ENCODE data around the gene HS3ST5.
"Not testable (repeated sequence)": the region's sequence is repeated elsewhere in the genome, so short reads cannot be mapped to it uniquely, and the experiment has no call there.

HS3ST5 gene

DNA sequence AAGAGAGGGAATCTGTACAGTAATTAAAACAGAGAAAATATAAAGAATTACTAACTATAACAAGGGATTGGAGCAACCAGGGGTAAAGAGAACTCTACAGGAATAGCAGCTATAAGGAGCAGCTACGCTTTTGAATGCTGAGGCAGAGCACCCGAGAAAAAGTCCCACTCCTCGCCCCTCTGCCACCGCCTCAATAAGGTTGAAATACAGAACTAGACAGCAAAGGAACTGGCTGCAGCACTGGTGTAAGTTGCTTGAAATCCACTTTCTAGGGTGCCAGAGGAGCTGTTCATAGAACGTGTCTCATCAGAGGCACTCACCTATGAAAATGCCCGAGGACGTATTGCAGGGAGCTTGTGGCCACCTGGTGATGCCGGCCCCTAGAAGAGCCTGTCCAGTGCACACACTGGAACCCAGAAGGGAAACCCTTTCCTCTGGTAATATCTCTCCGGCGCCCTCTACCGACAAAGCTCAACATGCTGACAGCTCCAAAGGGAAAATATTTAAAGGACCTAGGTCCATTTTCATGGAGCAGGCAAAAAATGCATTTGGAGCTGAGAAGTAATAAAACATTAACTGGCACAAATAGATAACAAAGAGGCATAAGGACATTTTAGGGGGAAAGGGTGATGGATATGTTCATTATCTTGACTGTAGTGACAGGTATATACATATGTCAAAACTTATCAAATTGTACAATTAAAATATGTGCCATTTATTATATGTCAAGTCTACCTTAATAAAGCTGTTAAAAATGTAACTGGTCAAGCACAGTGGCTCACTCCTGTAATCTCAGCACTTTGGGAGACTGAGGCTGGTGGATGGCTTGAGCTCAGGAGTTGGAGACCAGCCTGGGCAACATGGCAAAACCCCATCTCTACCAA lies 234.5 kb downstream of the HS3ST5 start:
- in situ Hi-C loops (cut with MboI; ENCODE audit: low sequenced_read_pairs): no loop called here

DNA sequence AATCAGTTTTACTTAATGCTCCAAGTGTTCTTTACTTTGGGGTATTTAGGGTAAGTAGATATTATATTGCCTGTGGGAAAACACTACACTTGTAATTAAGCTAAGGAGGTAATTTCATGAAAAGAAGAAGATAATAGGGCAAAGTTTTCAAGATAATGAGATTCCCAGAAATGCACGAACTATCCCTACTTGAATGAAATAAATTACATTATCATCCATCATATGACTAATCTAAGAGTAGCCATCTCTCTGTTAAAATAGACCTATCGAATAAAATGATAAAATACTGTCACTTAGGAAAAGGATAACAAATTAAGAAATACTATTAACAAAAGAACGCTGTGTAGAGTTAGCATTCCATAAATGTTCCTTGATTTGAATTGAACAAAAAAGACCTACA lies 236.8 kb downstream of the HS3ST5 start:
- in situ Hi-C loops (cut with MboI; ENCODE audit: low sequenced_read_pairs): no loop called here

DNA sequence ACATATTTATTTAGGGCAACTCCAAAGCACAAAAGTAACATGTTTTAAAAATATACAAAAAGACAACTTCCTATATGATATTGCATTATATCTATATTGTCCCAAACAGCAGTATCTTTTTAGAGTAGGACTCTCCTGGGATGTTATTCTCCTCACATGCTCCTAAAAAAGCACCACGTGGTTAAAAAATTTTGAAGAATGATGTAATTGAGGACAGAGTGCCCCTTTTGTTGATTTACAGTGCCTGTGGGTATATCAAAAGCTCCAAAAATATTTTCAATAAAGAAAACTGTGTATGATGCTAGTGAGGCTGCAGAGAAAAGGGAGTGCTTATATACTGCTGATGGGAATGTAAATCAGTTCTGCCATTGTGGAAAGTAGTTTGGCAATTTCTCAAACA lies 241.6 kb downstream of the HS3ST5 start:
- in situ Hi-C loops (cut with MboI; ENCODE audit: low sequenced_read_pairs): no loop called here

DNA sequence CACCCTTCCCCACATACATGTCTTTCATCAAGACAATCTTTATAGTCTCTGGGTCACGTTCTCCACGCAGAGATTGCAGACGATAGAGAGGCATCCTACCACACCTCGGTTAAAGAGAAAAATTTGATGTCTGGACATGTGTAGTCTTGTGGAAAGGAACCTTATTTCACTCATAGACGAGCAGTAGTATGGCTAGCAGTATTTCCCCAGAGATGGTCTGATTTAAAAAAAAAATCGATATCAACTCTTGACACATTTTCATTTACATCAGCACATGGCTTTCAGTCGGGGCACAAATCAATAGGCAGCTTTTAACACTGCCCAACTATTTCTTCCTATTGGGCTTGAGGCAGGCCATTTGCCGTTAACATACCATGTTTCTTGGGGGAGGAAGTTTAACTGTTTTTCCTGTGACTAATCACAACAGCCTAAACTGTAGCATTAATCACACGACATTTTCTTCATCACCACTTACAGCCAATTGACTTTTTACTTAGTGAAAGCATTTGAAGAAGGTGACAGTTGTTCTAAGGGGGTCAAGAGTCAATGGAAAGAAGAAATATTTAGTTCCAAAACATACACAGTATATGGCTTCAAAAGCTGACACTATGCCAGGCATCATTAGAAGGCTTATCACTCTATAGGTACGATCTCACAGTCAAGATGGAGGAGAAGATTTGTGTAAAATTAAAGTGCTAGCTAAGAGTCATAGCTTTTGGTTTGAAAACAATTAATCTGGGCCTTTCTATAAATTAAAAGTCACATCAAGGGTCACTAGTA lies 242.4 kb downstream of the HS3ST5 start:
- in situ Hi-C loops (cut with MboI; ENCODE audit: low sequenced_read_pairs): no loop called here

GRCh38 chr6:114096561-114097172 lies 246.2 kb downstream of the HS3ST5 start:
- in situ Hi-C loops (cut with MboI; ENCODE audit: low sequenced_read_pairs): no loop called here

DNA sequence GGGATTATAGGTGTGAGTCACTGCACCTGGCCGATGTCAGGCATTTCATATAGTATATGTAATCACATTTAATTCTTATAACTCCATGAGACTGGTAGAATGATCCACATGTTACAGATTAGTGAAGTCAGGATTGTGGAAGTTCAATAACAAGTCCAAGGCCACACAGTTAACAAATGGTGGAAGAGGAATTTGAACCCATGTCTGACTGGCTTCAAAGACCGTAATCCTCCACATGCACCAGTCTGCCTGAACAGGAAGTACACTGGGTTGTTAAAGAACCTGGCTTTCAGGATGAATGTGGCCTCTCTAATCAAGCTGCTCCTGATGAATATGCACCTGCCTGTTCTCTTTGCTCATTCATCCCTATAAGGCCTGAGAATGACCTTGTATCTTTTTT lies 249.9 kb downstream of the HS3ST5 start:
- in situ Hi-C loops (cut with MboI; ENCODE audit: low sequenced_read_pairs): no loop called here

- in situ Hi-C loops (cut with MboI; ENCODE audit: low sequenced_read_pairs): no loop called here
These were observed 252.2 kb downstream of the HS3ST5 start for GRCh38 chr6:114090626-114091025.

DNA sequence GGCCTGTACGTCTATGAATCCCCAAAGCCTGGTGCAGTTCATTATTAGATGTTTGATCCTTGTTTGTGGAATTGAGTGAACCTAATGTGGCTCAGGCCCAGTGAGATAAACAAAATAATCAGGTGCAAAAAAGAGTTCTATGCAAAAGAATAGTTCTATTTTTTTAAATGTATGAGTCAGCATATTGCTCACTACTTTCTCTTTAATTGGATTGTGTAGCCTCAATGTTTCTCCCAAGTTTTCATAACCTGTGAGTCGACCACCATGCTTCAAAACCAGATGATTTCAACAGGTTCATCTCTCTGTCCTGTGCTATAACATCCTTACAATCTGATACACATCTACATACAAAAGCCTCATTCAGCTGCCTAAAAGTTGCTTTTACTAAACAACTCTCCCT lies 255.3 kb downstream of the HS3ST5 start:
- in situ Hi-C loops (cut with MboI; ENCODE audit: low sequenced_read_pairs): no loop called here

- in situ Hi-C loops (cut with MboI; ENCODE audit: low sequenced_read_pairs): no loop called here
These were observed 257.6 kb downstream of the HS3ST5 start for GRCh38 chr6:114085211-114085610.

DNA sequence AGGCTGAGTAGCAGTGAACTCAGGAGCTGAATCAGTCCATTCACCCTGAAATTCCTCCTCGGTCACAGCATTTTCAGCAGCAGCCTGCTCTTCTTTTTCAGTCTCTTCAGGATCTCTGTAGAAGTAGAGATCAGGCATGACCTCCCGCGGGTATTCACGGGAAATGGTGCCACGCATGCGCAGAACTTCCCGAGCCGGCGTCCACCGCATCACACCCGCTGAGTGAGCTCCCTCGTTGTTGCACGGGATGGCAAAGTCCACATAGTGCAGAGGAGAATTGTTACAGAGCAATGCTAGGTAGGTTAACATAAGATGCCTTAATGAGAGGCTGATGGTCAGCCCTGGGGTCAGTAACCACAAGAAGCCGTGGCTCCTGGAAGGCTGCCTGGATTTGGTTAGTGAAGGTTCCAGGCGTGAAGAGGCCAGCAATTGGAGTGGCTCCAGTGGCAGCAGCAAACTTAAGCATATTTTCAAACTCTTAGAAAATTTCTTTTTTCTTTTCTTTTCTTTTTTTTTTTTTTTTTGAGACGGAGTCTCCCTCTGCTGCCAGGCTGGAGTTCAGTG lies 258.4 kb downstream of the HS3ST5 start:
- in situ Hi-C loops (cut with MboI; ENCODE audit: low sequenced_read_pairs): no loop called here

DNA sequence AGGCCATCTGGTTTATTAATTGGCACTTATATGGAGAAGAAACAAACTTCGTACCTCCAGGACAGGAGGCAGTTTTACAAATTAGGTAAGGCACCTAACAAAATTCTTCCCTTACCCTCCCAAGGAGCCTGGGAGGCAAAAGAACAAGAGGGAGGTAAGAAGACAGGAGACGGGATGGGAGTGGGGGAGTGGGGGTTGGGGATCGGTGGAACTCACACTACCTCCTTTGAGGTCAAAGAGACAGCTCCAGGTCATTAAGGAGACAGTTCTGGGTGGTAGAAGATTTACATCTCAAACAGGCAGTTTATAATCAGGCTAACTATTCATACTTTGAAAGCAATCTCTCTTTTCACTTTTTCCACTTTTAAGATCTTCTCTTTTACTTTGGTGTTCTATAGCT lies 259.6 kb downstream of the HS3ST5 start:
- in situ Hi-C loops (cut with MboI; ENCODE audit: low sequenced_read_pairs): no loop called here

- in situ Hi-C loops (cut with MboI; ENCODE audit: low sequenced_read_pairs): no loop called here
These were observed 261.1 kb downstream of the HS3ST5 start for GRCh38 chr6:114081730-114082129.

- in situ Hi-C loops (cut with MboI; ENCODE audit: low sequenced_read_pairs): no loop called here
These were observed 261.8 kb downstream of the HS3ST5 start for GRCh38 chr6:114080891-114081510.

- in situ Hi-C loops (cut with MboI; ENCODE audit: low sequenced_read_pairs): not testable (repeated sequence)
These were observed 262.4 kb downstream of the HS3ST5 start for GRCh38 chr6:114080410-114080809.

- in situ Hi-C loops (cut with MboI; ENCODE audit: low sequenced_read_pairs): no loop called here
These were observed 267.0 kb downstream of the HS3ST5 start for GRCh38 chr6:114075777-114076176.

GRCh38 chr6:114075300-114075699 lies 267.5 kb downstream of the HS3ST5 start:
- in situ Hi-C loops (cut with MboI; ENCODE audit: low sequenced_read_pairs): no loop called here

DNA sequence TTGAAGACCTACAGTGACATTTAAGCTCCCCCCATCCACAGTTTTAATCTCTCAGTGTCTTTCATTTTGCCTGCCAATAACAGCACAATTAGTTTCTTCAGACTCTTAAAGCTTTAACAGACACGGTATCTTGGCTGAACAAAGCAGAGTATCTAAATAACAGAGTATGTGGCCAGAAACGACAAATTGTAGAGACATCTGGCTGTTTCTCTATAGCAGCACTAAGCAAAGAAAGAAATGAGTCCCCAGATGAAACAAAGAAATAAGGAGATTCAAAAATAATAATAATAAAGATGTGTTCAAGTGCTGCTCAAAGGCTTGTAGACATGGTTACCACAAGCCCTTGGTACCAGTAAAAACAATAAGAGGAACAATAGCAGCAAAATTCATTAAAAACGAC lies 274.1 kb downstream of the HS3ST5 start:
- in situ Hi-C loops (cut with MboI; ENCODE audit: low sequenced_read_pairs): no loop called here

DNA sequence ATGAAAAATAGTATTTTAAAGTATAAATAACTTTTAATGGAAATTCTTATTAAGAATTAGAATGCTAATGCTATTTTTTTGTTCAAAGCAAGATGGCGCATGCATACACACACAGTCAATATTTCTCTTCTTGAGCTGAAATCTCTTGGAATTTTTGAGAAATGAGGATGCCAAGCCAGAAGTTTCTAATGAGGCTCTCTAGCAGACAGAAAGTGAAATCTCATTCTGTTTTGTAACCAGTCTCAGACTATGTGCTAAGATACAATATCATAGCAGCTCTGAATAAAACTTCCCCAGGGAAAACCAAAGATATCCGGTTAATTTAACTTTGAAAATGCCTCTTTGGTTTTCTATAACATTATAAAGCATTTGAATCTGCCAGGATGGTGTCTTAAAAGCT lies 274.7 kb downstream of the HS3ST5 start:
- in situ Hi-C loops (cut with MboI; ENCODE audit: low sequenced_read_pairs): no loop called here

DNA sequence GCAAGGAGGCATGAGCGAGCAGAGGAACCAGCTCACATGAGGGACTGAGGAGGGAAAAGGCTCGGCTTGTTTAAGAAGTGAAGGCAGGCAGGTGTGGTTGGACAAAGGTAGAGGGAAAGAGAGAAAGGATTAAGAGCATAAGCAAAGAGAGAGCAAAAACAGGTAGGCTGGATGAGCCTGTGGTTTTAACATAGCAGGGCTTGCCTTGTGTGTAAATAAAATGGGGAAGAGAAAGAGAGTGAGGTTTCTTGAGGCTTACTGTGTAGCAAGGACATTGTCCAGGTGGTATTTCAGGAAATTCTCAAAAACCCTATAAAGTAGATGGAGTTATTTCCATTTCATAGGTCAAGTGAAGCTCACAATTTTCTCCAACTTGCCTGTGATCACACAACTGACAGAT lies 278.0 kb downstream of the HS3ST5 start:
- in situ Hi-C loops (cut with MboI; ENCODE audit: low sequenced_read_pairs): no loop called here

DNA sequence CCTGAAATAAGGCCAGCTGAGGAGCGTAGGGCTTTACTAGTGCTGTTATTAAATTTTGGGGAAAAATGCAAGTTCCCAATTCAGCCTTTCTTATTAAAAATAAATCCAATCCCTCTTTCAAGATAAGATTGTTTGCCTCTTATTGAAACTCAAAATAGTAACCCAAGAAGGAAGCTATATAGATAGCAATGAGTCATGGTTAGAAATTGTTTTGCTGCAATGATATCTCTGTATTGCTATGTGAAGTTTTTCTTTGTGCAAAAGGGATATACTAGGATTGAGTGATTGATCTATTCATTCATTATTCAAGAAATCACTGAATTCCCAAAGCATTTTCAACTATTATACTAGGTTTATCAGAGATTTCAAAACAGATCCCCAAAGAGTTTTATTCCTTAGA lies 278.9 kb downstream of the HS3ST5 start:
- in situ Hi-C loops (cut with MboI; ENCODE audit: low sequenced_read_pairs): no loop called here

DNA sequence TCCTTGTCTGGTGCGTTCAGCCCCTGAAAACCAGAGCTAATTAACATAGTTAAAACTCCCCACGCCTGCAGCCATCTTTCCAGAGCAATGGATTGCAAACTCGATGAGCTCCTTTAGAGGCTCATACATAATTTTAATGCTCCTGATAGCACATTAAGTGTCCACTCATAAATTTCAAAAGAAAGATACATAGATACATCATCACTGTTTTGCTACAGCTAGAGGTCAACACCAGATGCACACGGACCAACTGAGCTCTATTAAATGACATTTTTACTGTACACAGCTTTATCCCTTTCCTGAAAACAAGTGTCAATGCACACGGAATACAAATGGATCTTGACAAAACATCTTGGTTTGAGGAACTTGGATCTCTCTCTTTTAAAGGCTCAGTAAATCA lies 280.6 kb downstream of the HS3ST5 start:
- in situ Hi-C loops (cut with MboI; ENCODE audit: low sequenced_read_pairs): no loop called here

All from HL-60/S4 (cell line).